Adrenal gland (tissue), 12 donors: ENCODE measurements around the gene SETBP1. TPM values are rescaled to one million over a fixed set of nuclear protein-coding genes. Genes with fewer than 3 reads are reported as not detected.

Experiments used
- DNase-seq, 7 donors: peaks; one replicate each; pipeline ENCODE4 v3.0.0-alpha.2; 2019 to 2020
- H3K27ac ChIP-seq, 5 donors: fragments of 200-600 bp; sonication (generic) in 4 of 5; 1 replicate in 3 of 5; 2 replicates in 2 of 5; pipeline versions ENCODE4 v1.5.1 to v1.8.0; 2016 to 2020; ENCODE audit warnings: mild to moderate bottlenecking in 1 of 5
- H3K27me3 ChIP-seq: fragments of 200-600 bp; 2 replicates; pipeline ENCODE4 v1.8.0; 2021
- H3K36me3 ChIP-seq, 2 donors: fragments of 200-600 bp; replicated peaks in 1 of 2; 1 replicate in 1 of 2; 2 replicates in 1 of 2; pipeline versions ENCODE4 v1.5.1 to v1.8.0; 2018 to 2022
- H3K4me1 ChIP-seq, 2 donors: fragments of 200-600 bp; replicated peaks in 1 of 2; 1 replicate in 1 of 2; 2 replicates in 1 of 2; pipeline versions ENCODE4 v1.5.1 to v1.8.0; 2018 to 2021
- H3K4me3 ChIP-seq, 4 donors: fragments of 200-600 bp; sonication (generic) in 3 of 4; one replicate each; pipeline ENCODE4 v1.5.1; 2016 to 2018
- H3K9me3 ChIP-seq, 3 donors: fragments of 200-600 bp; sonication (generic) in 1 of 3; replicated peaks in 1 of 3; 1 replicate in 2 of 3; 2 replicates in 1 of 3; pipeline versions ENCODE4 v1.5.1 to v1.8.0; 2016 to 2021
- CTCF ChIP-seq, 6 experiments: fragments of 450-650 bp in 4 of 6; fragments of 200-600 bp in 2 of 6; sonication (generic) in 1 of 6; IDR thresholded peaks; 1 replicate in 5 of 6; 2 replicates in 1 of 6; pipeline versions ENCODE4 v1.5.1 to v1.8.0; 2016 to 2021; ENCODE audit warnings: antibody characterized with exemption in 6 of 6, mild to moderate bottlenecking in 2 of 6, moderate library complexity in 1 of 6
- POLR2A ChIP-seq, 2 donors: fragments of 450-650 bp; IDR thresholded peaks; one replicate each; pipeline ENCODE4 v1.6.1; 2017; ENCODE audit warnings: antibody characterized with exemption in 2 of 2, mild to moderate bottlenecking in 2 of 2, moderate library complexity in 1 of 2
- WGBS, 4 donors: extraction: QIAGEN DNeasy Blood & Tissue Kit in 2 of 4; methylation state at CpG; one replicate each; pipeline versions ENCODE4 v1.1.5 to v1.1.7; 2013 to 2017; 5-methylcytosine and 5-hydroxymethylcytosine counted together
- intact Hi-C, 2 donors: fragments of 100-400 bp; cut with DNase I; formaldehyde crosslinking; loops; one replicate each; pipeline versions ENCODE4 v1.14.1 to v1.15.0; 2022 to 2023
- polyA plus RNA-seq, 3 donors: library from polyadenylated mRNA; stranded (reverse); fragments of 200-250 nt in 2 of 3; fragments of 350-450 nt in 1 of 3; fragmentation: Illumina TruSeq in 1 of 3; extraction: RNeasy Lipid Tissue Mini Kit (QIAGEN cat#74804) in 1 of 3; gene quantifications; one replicate each; pipeline ENCODE4 v1.2.3, GENCODE V29; 2013 to 2014
- total RNA-seq, 9 donors: library from RNA; depleted of rRNA in 4 of 9; stranded (reverse); fragments of >200 nt in 4 of 9; fragments of 120-200 nt in 1 of 9; fragmentation: NEBNext Ultra II Directional in 1 of 9; extraction: Animal tissue kit (Norgen Biotek cat#: 25700) in 1 of 9; gene quantifications; one replicate each; pipeline versions ENCODE4 v1.1.0 to v1.2.4, GENCODE V29; 2013 to 2023
- donor health status: healthy with polysubstance abuse.
- donor health status: Bipolar disorder and iron deficiency.
- donor health status: DM: yes; HTN: yes; CAD: no.
- donor health status: DM: no; HTN: no; CAD: no.
- donor health status: DM: no; HTN: no; CAD: no.
- donor health status: DM: yes; HTN: yes; CAD: no.

The SETBP1 gene
- total and polyA plus RNA-seq, 12 donors = 1.2 to 18.0 (median 9.4) TPM

- DNase-seq = no peak
- no peaks in the 10 kb centered on the region for H3K27me3 ChIP-seq
- intact Hi-C loops = no loop called here
- H3K4me3 ChIP-seq = no peak overlapping the region
- H3K27ac ChIP-seq = no peak overlapping the region
- no peaks in the 10 kb centered on the region for H3K9me3 ChIP-seq
- H3K4me1 ChIP-seq = no peaks in the 10 kb centered on the region
- no peaks in the 10 kb centered on the region for H3K36me3 ChIP-seq
- WGBS, 4 donors = 51 to 70% (median 63%) methylated on average over 3 of the region's 3 CpGs
- no peak for TF ChIP-seq POLR2A (IDR thresholded peaks at IDR 0.05)
- no peak for TF ChIP-seq CTCF (IDR thresholded peaks at IDR 0.05)
These were observed 421.4 kb downstream of the SETBP1 start for GRCh38 chr18:45102126-45102525.

- H3K27ac ChIP-seq = no peak overlapping the region
- H3K9me3 ChIP-seq = no peaks in the 10 kb centered on the region
- H3K4me1 ChIP-seq = no peaks in the 10 kb centered on the region
- no peak overlapping the region for H3K4me3 ChIP-seq
- no peaks in the 10 kb centered on the region for H3K36me3 ChIP-seq
- DNase-seq = no peak
- 65 to 81% (median 74%) methylated on average over 6 of the region's 6 CpGs for WGBS, 4 donors
- H3K27me3 ChIP-seq = no peaks in the 10 kb centered on the region
- intact Hi-C loops = no loop called here
- TF ChIP-seq POLR2A (IDR thresholded peaks at IDR 0.05) = no peak
- TF ChIP-seq CTCF (IDR thresholded peaks at IDR 0.05) = no peak
These were observed 422.2 kb downstream of the SETBP1 start for GRCh38 chr18:45102863-45103262.

- 57 to 68% (median 63%) methylated on average over 5 of the region's 5 CpGs for WGBS, 4 donors
- intact Hi-C loops = no loop called here
- Histone ChIP-seq H3K4me1 (no peaks in the 10 kb centered on the region), H3K4me3 (no peak overlapping the region), H3K9me3 (no peaks in the 10 kb centered on the region), H3K36me3 (no peaks in the 10 kb centered on the region), H3K27me3 (no peaks in the 10 kb centered on the region), H3K27ac (no peak overlapping the region)
- no peak for TF ChIP-seq CTCF (IDR thresholded peaks at IDR 0.05)
- no peak for DNase-seq
These were observed 422.8 kb downstream of the SETBP1 start for GRCh38 chr18:45103319-45104048.

- Histone ChIP-seq H3K27ac (no peak overlapping the region), H3K4me3 (no peak overlapping the region), H3K9me3 (no peaks in the 10 kb centered on the region), H3K27me3 (no peaks in the 10 kb centered on the region), H3K4me1 (no peaks in the 10 kb centered on the region), H3K36me3 (no peaks in the 10 kb centered on the region)
- TF ChIP-seq CTCF (IDR thresholded peaks at IDR 0.05) (no peak), POLR2A (IDR thresholded peaks at IDR 0.05) (no peak)
- 50 to 70% (median 51%) methylated on average over 1 of the region's 1 CpG for WGBS, 4 donors
- DNase-seq = no peak
- intact Hi-C loops = no loop called here
These were observed 423.3 kb downstream of the SETBP1 start for GRCh38 chr18:45104049-45104395.
